IMR-90 (cell line): Measurements from ENCODE around the gene OSBP2. TPM values are rescaled to one million over a fixed set of nuclear protein-coding genes. Genes with fewer than 3 reads are reported as not detected.
A peak's percentile ranks its signal among the peaks of the same experiment; 100 is the strongest.

ENCODE experiments used
- ATAC-seq: fragments of 200-7000 bp; cut with Tn5 transposase; 2 replicates; pipeline ENCODE4 v1.9.1; 2020; ENCODE audit warnings: low read depth, mild to moderate bottlenecking, moderate library complexity
- BruUV-seq: library from RNA; stranded (reverse); fragments of 400-500 nt; replicated peaks from 2 replicates; lab custom pipeline; 2021; lab: Mats Ljungman, UMichigan
- CTCF ChIA-PET: fragments of 300-600 bp; formaldehyde crosslinking; extraction: SDS; loops from one replicate; lab custom pipeline; 2021; ENCODE audit warnings: antibody characterized with exemption; lab: Yijun Ruan, JAX
- POLR2A ChIA-PET: fragments of 300-600 bp; sonication (Branson Sonifier 250); formaldehyde crosslinking; loops from one replicate; lab custom pipeline; 2022; ENCODE audit warnings: antibody characterized with exemption; ENCODE audit not compliant: unreplicated experiment; lab: Charles Lee
- DNase-seq: peaks from one replicate; pipeline ENCODE4 v3.0.0; 2013
- H2AFZ ChIP-seq: replicated peaks from 2 replicates; pipeline ENCODE3; 2013; ENCODE audit warnings: low read length, mild to moderate bottlenecking; ENCODE audit not compliant: poor library complexity
- H2AK5ac ChIP-seq: 2 replicates; pipeline ENCODE4 v1.6.1; 2013; ENCODE audit warnings: low read depth, low read length, inconsistent platforms
- H2AK9ac ChIP-seq: replicated peaks from 2 replicates; pipeline ENCODE3; 2013; ENCODE audit warnings: mild to moderate bottlenecking, low read depth, low read length, moderate library complexity; ENCODE audit not compliant: poor library complexity
- H2BK120ac ChIP-seq: 2 replicates; pipeline ENCODE4 v1.6.1; 2013; ENCODE audit warnings: low read depth, low read length, inconsistent platforms
- H2BK15ac ChIP-seq: 3 replicates; pipeline ENCODE4 v1.6.1; 2013; ENCODE audit warnings: low read depth, low read length, inconsistent platforms
- H2BK20ac ChIP-seq: 2 replicates; pipeline ENCODE4 v1.6.1; 2013; ENCODE audit warnings: low read depth, mild to moderate bottlenecking, inconsistent platforms, low read length, moderate library complexity
- H2BK5ac ChIP-seq: 2 replicates; pipeline ENCODE4 v1.6.1; 2013; ENCODE audit warnings: mild to moderate bottlenecking, low read depth, low read length, inconsistent platforms; ENCODE audit not compliant: poor library complexity, severe bottlenecking
- H3K14ac ChIP-seq: replicated peaks from 2 replicates; pipeline ENCODE4 v1.6.1; 2013; ENCODE audit warnings: low read depth, low read length, inconsistent platforms
- H3K18ac ChIP-seq: 2 replicates; pipeline ENCODE4 v1.6.1; 2013; ENCODE audit warnings: low read depth, low read length, control low read depth
- H3K23ac ChIP-seq: 2 replicates; pipeline ENCODE4 v1.6.1; 2013; ENCODE audit warnings: low read depth, low read length, inconsistent platforms
- H3K27ac ChIP-seq: 2 replicates; pipeline ENCODE4 v1.5.1; 2013; ENCODE audit warnings: mild to moderate bottlenecking, control low read depth, low read length; ENCODE audit not compliant: insufficient read depth
- H3K27me3 ChIP-seq: 2 replicates; pipeline ENCODE4 v1.6.1; 2013; ENCODE audit warnings: low read length; ENCODE audit not compliant: control insufficient read depth, insufficient read depth
- H3K36me3 ChIP-seq: 2 replicates; pipeline ENCODE4 v1.6.1; 2013; ENCODE audit warnings: low read length, mixed read lengths; ENCODE audit not compliant: control insufficient read depth, insufficient read depth
- H3K4ac ChIP-seq: 2 replicates; pipeline ENCODE4 v1.6.1; 2013; ENCODE audit warnings: low read depth, low read length, inconsistent platforms
- H3K4me1 ChIP-seq: 2 replicates; pipeline ENCODE4 v1.6.1; 2013; ENCODE audit warnings: low read length, mixed read lengths; ENCODE audit not compliant: control insufficient read depth, insufficient read depth
- H3K4me2 ChIP-seq: 2 replicates; pipeline ENCODE4 v1.6.1; 2013; ENCODE audit warnings: low read depth, mild to moderate bottlenecking, control low read depth, low read length, moderate library complexity
- H3K4me3 ChIP-seq: 2 replicates; pipeline ENCODE4 v1.5.1; 2013; ENCODE audit warnings: low read depth, mild to moderate bottlenecking, control low read depth, low read length, moderate library complexity; ENCODE audit not compliant: insufficient read depth
- H3K56ac ChIP-seq: 2 replicates; pipeline ENCODE4 v1.6.1; 2013; ENCODE audit warnings: low read length, inconsistent platforms; ENCODE audit not compliant: insufficient read depth; ENCODE audit errors: extremely low read depth
- H3K79me1 ChIP-seq, 2 experiments: 2 replicates each; pipeline ENCODE4 v1.6.1; 2013; ENCODE audit warnings: low read length in 2 of 2, inconsistent platforms in 1 of 2, low read depth in 1 of 2
- H3K9ac ChIP-seq: 2 replicates; pipeline ENCODE4 v1.6.1; 2013; ENCODE audit warnings: low read depth, low read length, control low read depth
- H3K9me1 ChIP-seq: 2 replicates; pipeline ENCODE4 v1.6.1; 2013; ENCODE audit warnings: low read length, inconsistent platforms; ENCODE audit not compliant: insufficient read depth
- H3K9me3 ChIP-seq: 2 replicates; pipeline ENCODE4 v1.6.1; 2013; ENCODE audit warnings: low read length; ENCODE audit not compliant: control insufficient read depth, insufficient read depth
- H4K20me1 ChIP-seq: 2 replicates; pipeline ENCODE4 v1.6.1; 2013; ENCODE audit warnings: low read length, inconsistent platforms; ENCODE audit not compliant: insufficient read depth
- H4K5ac ChIP-seq: 2 replicates; pipeline ENCODE4 v1.6.1; 2013; ENCODE audit warnings: mild to moderate bottlenecking, low read depth, low read length, control low read depth
- H4K8ac ChIP-seq, 2 experiments: 2 replicates each; pipeline ENCODE4 v1.6.1; 2013; ENCODE audit warnings: low read depth in 2 of 2, low read length in 2 of 2, control low read depth in 1 of 2, inconsistent platforms in 1 of 2
- H4K91ac ChIP-seq: 2 replicates; pipeline ENCODE4 v1.6.1; 2013; ENCODE audit warnings: low read depth, low read length, inconsistent platforms; ENCODE audit not compliant: insufficient read depth
- BHLHE40 ChIP-seq: fragments of 150-350 bp; IDR thresholded peaks from 2 replicates; pipeline ENCODE4 v1.6.1; 2016; ENCODE audit warnings: mild to moderate bottlenecking, low read depth, low read length
- CEBPB ChIP-seq: IDR thresholded peaks from 2 replicates; pipeline ENCODE4 v1.6.1; 2012; ENCODE audit warnings: low read depth, low read length, improper control_type of control experiment
- CHD1 ChIP-seq: IDR thresholded peaks from 2 replicates; pipeline ENCODE4 v1.6.1; 2012; ENCODE audit warnings: low read depth, low read length, improper control_type of control experiment
- FOS ChIP-seq: fragments of 150-350 bp; IDR thresholded peaks from 2 replicates; pipeline ENCODE4 v1.6.1; 2016; ENCODE audit warnings: low read depth, low read length
- MAFK ChIP-seq: IDR thresholded peaks from 2 replicates; pipeline ENCODE4 v1.6.1; 2012; ENCODE audit warnings: low read depth, low read length, improper control_type of control experiment
- MAZ ChIP-seq: IDR thresholded peaks from 2 replicates; pipeline ENCODE4 v1.6.1; 2012; ENCODE audit warnings: low read depth, mild to moderate bottlenecking, low read length, improper control_type of control experiment, moderate library complexity, borderline replicate concordance
- MXI1 ChIP-seq: IDR thresholded peaks from 2 replicates; pipeline ENCODE4 v1.6.1; 2012; ENCODE audit warnings: low read depth, mild to moderate bottlenecking, low read length, moderate library complexity, borderline replicate concordance
- POLR2A ChIP-seq: IDR thresholded peaks from 2 replicates; pipeline ENCODE4 v1.6.1; 2012; ENCODE audit warnings: mild to moderate bottlenecking, low read depth, low read length
- RAD21 ChIP-seq: IDR thresholded peaks from 2 replicates; pipeline ENCODE4 v1.6.1; 2012; ENCODE audit warnings: low read length, improper control_type of control experiment
- RCOR1 ChIP-seq: IDR thresholded peaks from 2 replicates; pipeline ENCODE4 v1.6.1; 2012; ENCODE audit warnings: mild to moderate bottlenecking, low read length, improper control_type of control experiment; ENCODE audit not compliant: insufficient replicate concordance
- SMC3 ChIP-seq: fragments of 150-350 bp; IDR thresholded peaks from 2 replicates; pipeline ENCODE4 v1.6.1; 2016; ENCODE audit warnings: low read depth, mild to moderate bottlenecking, antibody characterized with exemption, low read length, moderate library complexity
- USF2 ChIP-seq: fragments of 150-350 bp; IDR thresholded peaks from 2 replicates; pipeline ENCODE4 v1.6.1; 2017; ENCODE audit warnings: mild to moderate bottlenecking, antibody characterized with exemption, low read length, low read depth
- WGBS, 2 experiments: methylation state at CpG; one replicate each; pipeline versions ENCODE4 v1.1.5 to v1.1.7; 2013; ENCODE audit warnings: missing lambda C conversion rate in 2 of 2; ENCODE audit not compliant: insufficient read length in 1 of 2; ENCODE audit errors: extremely low coverage in 2 of 2; 5-methylcytosine and 5-hydroxymethylcytosine counted together
- dilution Hi-C: fragments of 300-500 bp; cut with HindIII; formaldehyde crosslinking; loops from one replicate; pipeline ENCODE4 v1.14.3; 2018; ENCODE audit warnings: low sequenced_read_pairs; ENCODE audit not compliant: unreplicated experiment
- in situ Hi-C: fragments of 300-500 bp; cut with MboI; formaldehyde crosslinking; loops from 3 replicates; pipeline ENCODE4 v1.14.3; 2019; ENCODE audit warnings: low sequenced_read_pairs, inconsistent platforms, mixed read lengths
- intact Hi-C: fragments of 100-400 bp; cut with micrococcal nuclease; formaldehyde crosslinking; loops from 2 replicates; pipeline ENCODE4 v1.10.0; 2022
- polyA plus RNA-seq, 3 experiments: library from polyadenylated mRNA; depleted of rRNA; stranded (reverse); fragments of >200 nt; gene quantifications; 2 replicates each; pipeline ENCODE4 v1.2.3, GENCODE V29; 2012; ENCODE audit warnings: low replicate concordance in 1 of 3
- total RNA-seq: library from RNA; depleted of rRNA; stranded (reverse); fragments of >200 nt; gene quantifications from 2 replicates; pipeline ENCODE4 v1.2.3, GENCODE V29; 2012
- TF ChIP-seq, protein P1 (sequence below): fragments of 150-350 bp; IDR thresholded peaks from 2 replicates; pipeline ENCODE4 v1.6.1; 2016; ENCODE audit warnings: low read depth, mild to moderate bottlenecking, low read length, moderate library complexity, borderline replicate concordance

OSBP2 gene
- total and polyA plus RNA-seq, 2 of the 4 experiments (the other 2 are of a cell fraction): 1.8 to 2.2 TPM

- peak; percentile 74 for TF ChIP-seq USF2
Observed at GRCh38 chr22:30868663-30869385, 174.2 kb downstream of the OSBP2 start (continued).

- DNase-seq (no peak), ATAC-seq (no peak)
- Histone ChIP-seq H3K9me1 (no peaks in the 10 kb centered on the region), H2BK15ac (no peak overlapping the region), H3K14ac (no peak overlapping the region), H3K9ac (no peak overlapping the region), H4K5ac (no peak overlapping the region), H3K4me3 (no peak overlapping the region), H3K56ac (no peak overlapping the region), H3K23ac (no peak overlapping the region), H2AFZ (no peak overlapping the region), H2BK5ac (no peak overlapping the region), H2AK5ac (no peak overlapping the region; the same call in 1 of the 2 replicates), H2BK120ac (no peak overlapping the region), H4K20me1 (no peaks in the 10 kb centered on the region; the same call in 1 of the 2 replicates), H2BK20ac (no peak overlapping the region), H2AK9ac (no peak overlapping the region), H3K18ac (no peak overlapping the region), H3K27me3 (no peaks in the 10 kb centered on the region), H3K79me1 (no peaks in the 10 kb centered on the region), H3K4ac (no peak overlapping the region), H3K4me2 (no peak overlapping the region), H4K91ac (no peak overlapping the region), H3K9me3 (no peaks in the 10 kb centered on the region), H3K4me1 (peaks cover 4% of the 10 kb centered on the region; the same call in 1 of the 2 replicates), H4K8ac (no peak overlapping the region), H3K36me3 (no peaks in the 10 kb centered on the region), H3K27ac (no peak overlapping the region)
- WGBS, 2 experiments: 88% methylated on average over 3 of the region's 15 CpGs; no CpG with 5 or more reads in 1 of the 2 experiments
- TF ChIP-seq RCOR1 (no peak), CEBPB (no peak), POLR2A (no peak), MAZ (no peak), MXI1 (no peak), BHLHE40 (no peak), RAD21 (no peak), CHD1 (no peak), MAFK (no peak), SMC3 (no peak), USF2 (no peak), FOS (no peak)
- TF ChIP-seq, protein P1, sequence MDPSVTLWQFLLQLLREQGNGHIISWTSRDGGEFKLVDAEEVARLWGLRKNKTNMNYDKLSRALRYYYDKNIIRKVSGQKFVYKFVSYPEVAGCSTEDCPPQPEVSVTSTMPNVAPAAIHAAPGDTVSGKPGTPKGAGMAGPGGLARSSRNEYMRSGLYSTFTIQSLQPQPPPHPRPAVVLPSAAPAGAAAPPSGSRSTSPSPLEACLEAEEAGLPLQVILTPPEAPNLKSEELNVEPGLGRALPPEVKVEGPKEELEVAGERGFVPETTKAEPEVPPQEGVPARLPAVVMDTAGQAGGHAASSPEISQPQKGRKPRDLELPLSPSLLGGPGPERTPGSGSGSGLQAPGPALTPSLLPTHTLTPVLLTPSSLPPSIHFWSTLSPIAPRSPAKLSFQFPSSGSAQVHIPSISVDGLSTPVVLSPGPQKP: no peak
- BruUV-seq: no TSS peak
- in situ Hi-C loops: no loop called here
- dilution Hi-C loops: no loop called here
- ChIA-PET CTCF (no interaction called here), POLR2A (no interaction called here)
- intact Hi-C loops: no loop called here
Observed at GRCh38 chr22:30869667-30870395, 175.2 kb downstream of the OSBP2 start.
